Urinary bladder (tissue), 4 donors: ENCODE measurements around the gene CDKL5. TPM values are rescaled to one million over a fixed set of nuclear protein-coding genes. Genes with fewer than 3 reads are reported as not detected.
A peak's percentile ranks its signal among the peaks of the same experiment; 100 is the strongest.

Source experiments
- DNase-seq: peaks from one replicate; pipeline ENCODE4 v3.0.0-alpha.2; 2015; ENCODE audit errors: extremely low spot score
- H3K27ac ChIP-seq: one replicate; pipeline ENCODE4 v1.5.1; 2013; ENCODE audit warnings: low read depth, mild to moderate bottlenecking, moderate library complexity
- H3K36me3 ChIP-seq: one replicate; pipeline ENCODE4 v1.6.1; 2013; ENCODE audit warnings: mild to moderate bottlenecking, moderate library complexity; ENCODE audit not compliant: insufficient read depth
- H3K4me1 ChIP-seq: one replicate; pipeline ENCODE4 v1.6.1; 2013; ENCODE audit warnings: mild to moderate bottlenecking, moderate library complexity; ENCODE audit not compliant: insufficient read depth
- H3K4me3 ChIP-seq: one replicate; pipeline ENCODE4 v1.5.1; 2013; ENCODE audit warnings: low read depth, low read length
- WGBS: extraction: QIAGEN DNeasy Blood & Tissue Kit; methylation state at CpG from one replicate; pipeline ENCODE4 v1.1.7; 2013; 5-methylcytosine and 5-hydroxymethylcytosine counted together
- polyA plus RNA-seq: library from polyadenylated mRNA; stranded (reverse); fragments of 200-250 nt; gene quantifications from one replicate; pipeline ENCODE4 v1.2.3, GENCODE V29; 2013
- total RNA-seq: library from RNA; depleted of rRNA; stranded (reverse); fragments of >200 nt; gene quantifications from one replicate; pipeline ENCODE4 v1.2.3, GENCODE V29; 2014
- donor health status: healthy with polysubstance abuse.
- donor health status: healthy.

Gene CDKL5
- total RNA-seq: 17.7 TPM
- polyA plus RNA-seq: 3.0 TPM

DNA sequence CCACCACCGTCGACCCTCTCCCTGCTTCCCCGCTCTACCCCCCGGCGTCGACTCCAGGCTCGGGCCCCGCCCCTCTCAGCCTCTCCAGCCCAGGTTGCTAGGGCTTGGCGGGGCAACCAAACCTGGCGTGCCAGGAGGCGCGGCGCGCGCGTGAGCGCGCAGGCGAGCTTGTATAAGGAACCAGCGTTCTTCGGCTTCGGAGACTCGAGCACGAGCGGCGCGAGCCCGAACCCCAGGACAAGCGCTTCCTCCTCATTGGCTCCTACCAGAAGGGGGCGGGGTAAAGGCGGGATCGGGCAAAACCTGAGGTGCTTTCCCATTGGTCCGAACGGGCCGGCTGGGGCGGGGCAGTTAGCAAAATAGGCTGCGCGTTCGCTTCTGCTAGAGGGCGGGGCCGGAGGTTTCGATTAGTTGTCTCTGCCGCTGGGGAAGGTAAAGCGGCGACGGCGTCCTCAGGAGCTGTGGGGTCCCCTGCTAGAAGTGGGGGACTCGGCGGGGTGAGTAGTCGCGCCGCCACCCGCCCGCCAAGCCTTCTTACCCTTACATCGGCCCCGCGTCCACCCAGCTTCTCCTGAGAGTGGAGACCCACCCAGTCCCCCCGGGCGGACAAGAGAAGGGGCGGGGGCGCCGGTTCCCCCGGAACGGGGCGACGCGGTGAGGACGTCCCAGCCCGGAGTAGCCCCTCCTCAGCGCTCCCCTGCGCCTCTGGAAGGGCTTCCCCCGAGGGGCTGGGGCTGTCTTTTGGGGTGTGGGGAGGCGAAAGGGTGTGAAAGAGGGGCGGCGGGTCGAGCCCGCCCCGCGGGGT lies at the start of gene CDKL5:
CDKL5 (plus strand) TSS at position 410 of the 805 bp plus-strand sequence. CDS start 81,489 bp downstream, outside the sequence.
- Histone ChIP-seq H3K36me3 (no peaks in the 10 kb centered on the region), H3K4me3 (peak within 1 kb of the TSS; percentile 85), H3K4me1 (no peaks in the 10 kb centered on the region), H3K27ac (peak within 1 kb of the TSS; percentile 66)
- DNase-seq: peak; percentile 89
- under 1% methylated on average over 66 of the region's 79 CpGs for WGBS

DNA sequence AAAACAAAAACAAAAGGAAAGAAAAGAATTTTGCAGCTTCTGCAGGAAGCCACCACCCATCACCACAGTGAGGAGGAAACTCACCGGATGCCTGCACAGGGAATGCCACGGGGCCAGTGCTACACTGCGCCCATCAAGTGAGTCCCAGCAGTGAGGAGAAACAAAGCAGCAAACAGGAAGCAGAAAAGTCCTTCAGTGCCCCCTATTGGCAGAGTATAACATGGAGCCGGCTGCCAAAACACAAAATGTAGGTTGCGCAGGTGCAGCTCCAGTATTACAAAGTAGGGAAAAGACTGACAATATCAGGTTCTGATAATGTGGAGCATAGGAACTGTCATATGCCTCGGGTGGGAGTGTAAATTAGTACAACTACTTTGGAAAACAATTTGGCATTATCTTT lies 47.6 kb upstream of the CDKL5 start:
- no peaks in the 10 kb centered on the region for H3K4me1 ChIP-seq
- H3K4me3 ChIP-seq: no peak overlapping the region
- H3K27ac ChIP-seq: no peak overlapping the region
- WGBS: 15% methylated on average over 6 of the region's 6 CpGs
- H3K36me3 ChIP-seq: no peaks in the 10 kb centered on the region
- DNase-seq: no peak

DNA sequence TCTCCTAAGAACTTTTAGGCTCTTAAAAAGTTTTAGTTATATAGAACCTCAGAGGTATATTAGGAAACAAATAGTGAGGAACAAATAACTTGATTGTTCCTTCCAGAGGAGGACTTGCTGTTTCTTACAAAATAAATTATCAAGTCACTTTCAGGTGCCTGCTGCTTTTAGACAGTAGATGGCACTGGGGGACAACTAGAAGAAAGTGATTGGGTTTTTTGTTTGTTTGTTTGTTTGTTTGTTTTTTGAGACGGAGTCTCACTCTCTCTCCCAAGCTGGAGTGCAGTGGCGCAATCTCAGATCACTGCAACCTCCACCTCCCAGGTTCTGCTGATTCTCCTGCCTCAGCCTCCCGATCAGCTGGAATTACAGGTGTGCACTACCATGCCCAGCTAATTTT lies 35.4 kb upstream of the CDKL5 start:
- no peaks in the 10 kb centered on the region for H3K4me1 ChIP-seq
- no peak overlapping the region for H3K4me3 ChIP-seq
- no peak for DNase-seq
- WGBS: 59% methylated on average over 3 of the region's 3 CpGs
- peaks cover 1% of the 10 kb centered on the region for H3K36me3 ChIP-seq
- H3K27ac ChIP-seq: no peak overlapping the region

DNA sequence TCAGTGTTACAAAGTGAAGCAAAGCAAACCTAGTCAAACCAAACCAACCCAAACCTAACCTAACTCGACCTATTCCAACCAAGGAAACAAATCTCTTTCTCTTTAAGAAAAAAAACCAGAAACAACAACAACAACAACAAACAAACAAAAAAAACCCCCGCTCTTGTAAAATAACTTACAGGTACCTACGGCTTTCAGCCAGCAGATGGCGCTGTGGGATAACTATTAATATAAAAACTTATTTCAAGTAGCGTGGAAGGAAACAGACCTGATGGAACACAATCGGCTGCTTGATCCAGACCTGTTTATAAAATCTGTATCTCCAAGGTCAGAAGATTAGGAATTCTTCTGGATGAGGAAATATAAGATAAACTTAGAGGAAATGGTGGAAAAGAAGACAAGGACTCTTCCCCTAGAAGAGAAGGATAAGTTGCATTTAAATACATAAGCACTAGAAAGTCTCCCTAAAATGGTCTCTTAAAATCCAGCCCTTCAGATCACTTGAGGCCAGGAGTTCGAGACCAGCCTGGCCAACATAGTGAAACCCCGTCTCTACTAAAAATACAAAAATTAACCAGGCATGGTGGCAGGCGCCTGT lies 34.4 kb upstream of the CDKL5 start:
- H3K27ac ChIP-seq: no peak overlapping the region
- peak; percentile 21 for DNase-seq
- no peak overlapping the region for H3K4me3 ChIP-seq
- WGBS: 21% methylated on average over 9 of the region's 9 CpGs
- H3K36me3 ChIP-seq: peaks cover 1% of the 10 kb centered on the region
- no peaks in the 10 kb centered on the region for H3K4me1 ChIP-seq

DNA sequence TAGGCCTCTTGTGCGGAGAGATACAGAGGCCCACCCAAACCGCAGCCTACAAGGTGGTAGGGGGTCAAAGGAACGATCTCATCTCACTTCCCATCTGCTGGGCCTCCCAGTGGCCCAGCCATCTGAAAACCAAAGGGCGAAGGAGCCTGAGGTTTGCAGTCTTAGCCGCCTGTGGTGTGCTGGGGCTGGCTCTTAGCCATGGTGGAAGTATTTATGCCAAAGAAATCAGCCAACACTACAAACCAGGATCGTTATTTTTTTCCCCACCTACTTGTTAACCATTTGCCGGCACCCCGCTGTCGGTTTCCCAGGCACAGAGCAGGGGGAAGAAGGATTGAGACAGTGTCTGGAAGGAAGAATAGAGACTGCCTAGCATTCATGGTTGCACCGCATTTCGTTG lies 30.9 kb upstream of the CDKL5 start:
- no peaks in the 10 kb centered on the region for H3K4me1 ChIP-seq
- no peak overlapping the region for H3K4me3 ChIP-seq
- DNase-seq: no peak
- no peak overlapping the region for H3K27ac ChIP-seq
- 56% methylated on average over 11 of the region's 11 CpGs for whole genome bisulfite sequencing
- no peaks in the 10 kb centered on the region for H3K36me3 ChIP-seq

DNA sequence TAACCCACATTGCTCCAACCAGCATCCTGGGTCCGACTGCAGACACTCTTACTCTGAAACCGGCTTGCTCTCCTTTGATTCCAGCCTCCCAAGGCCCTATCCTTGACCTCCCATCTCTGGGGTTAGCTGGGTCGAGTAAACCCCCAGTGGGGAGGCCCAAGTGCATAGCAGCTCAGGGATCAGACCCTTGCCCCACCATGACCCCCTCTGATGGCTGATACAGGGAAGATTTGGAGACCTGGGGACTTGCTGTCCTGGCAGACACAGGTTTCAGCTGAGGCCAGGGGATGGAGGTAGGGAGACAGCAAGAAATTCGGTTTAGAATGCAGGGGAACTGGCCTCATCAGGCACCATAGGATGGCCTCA lies 23.6 kb upstream of the CDKL5 start:
- 77% methylated on average over 4 of the region's 4 CpGs for WGBS

DNA sequence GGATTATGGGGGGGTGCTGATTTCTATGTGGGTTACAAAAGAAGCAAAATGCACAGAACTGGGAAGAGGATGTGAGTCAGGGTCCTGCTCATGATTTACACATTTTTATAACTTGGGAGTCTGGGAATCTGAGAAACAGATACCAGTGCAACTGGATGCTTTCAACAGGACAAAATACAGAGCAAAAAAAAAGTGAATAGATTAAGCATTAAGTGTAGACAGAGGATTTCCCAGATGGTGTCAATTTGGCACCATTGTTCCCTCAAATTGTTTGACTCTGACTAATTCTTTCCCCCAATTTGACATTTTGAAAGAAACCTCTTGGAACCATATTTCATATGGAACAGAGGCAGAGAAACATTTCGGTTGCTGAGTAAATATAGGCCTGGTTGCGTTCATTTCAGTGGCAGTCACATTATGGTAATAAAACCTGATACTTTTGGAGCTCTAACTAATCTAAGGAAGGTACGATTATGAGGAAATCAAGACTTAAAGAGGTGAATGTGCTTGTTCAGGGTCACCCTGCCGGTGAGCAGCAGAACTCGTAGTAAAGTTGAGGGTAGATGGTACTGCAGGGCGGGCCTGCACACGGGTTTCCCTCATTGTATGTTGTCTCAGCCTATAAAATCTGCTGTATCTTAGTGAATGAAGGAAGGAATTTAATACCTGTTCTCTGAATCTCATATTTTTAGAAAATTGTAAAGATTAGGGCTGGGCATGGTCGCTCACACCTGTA lies 18.7 kb upstream of the CDKL5 start:
- H3K36me3 ChIP-seq: no peaks in the 10 kb centered on the region
- WGBS: 71% methylated on average over 8 of the region's 8 CpGs
- no peaks in the 10 kb centered on the region for H3K4me1 ChIP-seq
- no peak for DNase-seq
- no peak overlapping the region for H3K4me3 ChIP-seq
- H3K27ac ChIP-seq: no peak overlapping the region

More for the DNA sequence above, 23.6 kb upstream of the CDKL5 start:
- no peak overlapping the region for H3K27ac ChIP-seq
- DNase-seq: no peak
- H3K36me3 ChIP-seq: no peaks in the 10 kb centered on the region
- no peaks in the 10 kb centered on the region for H3K4me1 ChIP-seq
- no peak overlapping the region for H3K4me3 ChIP-seq

DNA sequence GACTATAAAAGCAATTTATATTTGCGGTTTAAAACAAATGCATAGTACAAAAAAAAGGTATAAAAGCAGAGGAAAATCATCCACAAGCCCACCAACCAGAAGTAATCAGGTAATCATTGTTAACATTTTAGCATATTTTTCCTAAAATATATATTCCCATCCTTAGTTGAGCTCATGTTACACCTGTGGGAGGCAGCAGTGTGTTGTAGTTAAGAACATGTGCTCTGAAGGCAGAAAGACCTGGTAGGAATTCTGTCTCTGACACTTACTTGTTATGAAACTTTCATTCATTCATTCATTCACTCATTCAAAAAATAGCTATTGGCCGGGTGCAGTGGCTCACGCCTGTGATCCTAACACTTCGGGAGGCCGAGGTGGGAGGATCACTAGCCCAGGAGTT lies 15.4 kb upstream of the CDKL5 start:
- WGBS: 86% methylated on average over 5 of the region's 5 CpGs
- no peak overlapping the region for H3K4me3 ChIP-seq
- no peak overlapping the region for H3K27ac ChIP-seq
- no peak for DNase-seq
- no peaks in the 10 kb centered on the region for H3K36me3 ChIP-seq
- no peaks in the 10 kb centered on the region for H3K4me1 ChIP-seq

DNA sequence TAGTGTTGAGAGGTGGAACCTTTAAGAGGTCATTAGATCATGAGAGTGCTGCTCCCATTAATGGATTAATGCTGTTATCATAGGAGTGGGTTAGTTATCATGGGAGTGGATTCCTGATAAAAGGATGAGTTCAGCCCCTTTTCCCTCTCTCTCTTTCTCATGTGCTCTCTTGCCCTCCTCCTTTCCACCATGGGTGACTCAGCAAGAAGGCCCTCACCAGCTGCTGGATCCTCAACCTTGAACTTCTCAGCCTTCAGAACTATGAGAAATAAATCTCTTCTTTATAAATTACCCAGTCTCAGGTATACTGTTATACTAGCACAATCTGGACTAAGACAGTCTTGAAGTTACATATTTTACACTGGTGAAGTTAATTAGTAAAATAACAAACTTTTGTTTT lies 10.0 kb upstream of the CDKL5 start:
- DNase-seq: no peak
- no peak overlapping the region for H3K4me3 ChIP-seq
- no peak overlapping the region for H3K27ac ChIP-seq
- no peaks in the 10 kb centered on the region for H3K36me3 ChIP-seq
- H3K4me1 ChIP-seq: no peaks in the 10 kb centered on the region

DNA sequence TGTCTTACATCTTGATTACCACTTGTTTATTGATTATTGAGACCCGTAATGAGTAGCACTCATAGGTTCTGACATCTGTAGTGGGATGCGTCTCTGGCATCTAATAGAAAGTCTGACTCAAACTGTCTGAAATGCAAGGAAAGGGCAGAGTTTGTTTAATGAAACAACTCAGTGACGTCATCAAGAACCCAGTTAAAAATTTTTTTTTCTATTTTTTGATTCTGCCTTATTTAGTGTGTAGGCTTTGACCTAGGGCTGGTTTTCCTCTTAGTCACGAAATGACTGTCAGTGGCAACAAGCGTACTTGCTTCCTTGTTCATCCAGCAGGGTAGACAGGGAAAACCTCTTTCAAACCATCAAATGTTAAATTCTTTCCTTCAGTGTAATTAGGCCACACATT lies 3.1 kb upstream of the CDKL5 start:
- Histone ChIP-seq H3K4me1 (no peaks in the 10 kb centered on the region), H3K36me3 (no peaks in the 10 kb centered on the region), H3K4me3 (no peak overlapping the region), H3K27ac (no peak overlapping the region)
- WGBS: 77% methylated on average over 5 of the region's 5 CpGs
- no peak for DNase-seq

DNA sequence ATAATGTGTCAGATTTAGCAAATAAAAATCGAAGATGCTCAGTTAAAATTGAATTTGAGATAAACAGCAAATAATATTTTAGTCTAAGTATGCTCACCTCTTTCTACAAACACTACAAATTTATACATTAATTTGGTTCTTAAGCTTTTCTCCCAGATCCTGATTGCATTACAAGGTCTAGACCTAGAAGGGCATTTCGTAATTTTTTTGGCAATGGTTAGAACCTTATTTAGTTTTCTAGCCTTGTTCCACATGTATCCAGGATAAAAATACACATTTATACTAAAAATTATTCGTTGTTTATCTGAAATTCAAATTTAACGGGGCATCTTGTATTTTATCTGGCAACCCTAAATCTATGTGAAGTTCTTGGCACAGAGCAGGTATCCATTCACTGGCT lies 2.5 kb upstream of the CDKL5 start:
- WGBS: 75% methylated on average over 4 of the region's 4 CpGs
- Histone ChIP-seq H3K4me1 (no peaks in the 10 kb centered on the region), H3K36me3 (no peaks in the 10 kb centered on the region), H3K4me3 (no peak overlapping the region), H3K27ac (no peak overlapping the region)
- DNase-seq: no peak

DNA sequence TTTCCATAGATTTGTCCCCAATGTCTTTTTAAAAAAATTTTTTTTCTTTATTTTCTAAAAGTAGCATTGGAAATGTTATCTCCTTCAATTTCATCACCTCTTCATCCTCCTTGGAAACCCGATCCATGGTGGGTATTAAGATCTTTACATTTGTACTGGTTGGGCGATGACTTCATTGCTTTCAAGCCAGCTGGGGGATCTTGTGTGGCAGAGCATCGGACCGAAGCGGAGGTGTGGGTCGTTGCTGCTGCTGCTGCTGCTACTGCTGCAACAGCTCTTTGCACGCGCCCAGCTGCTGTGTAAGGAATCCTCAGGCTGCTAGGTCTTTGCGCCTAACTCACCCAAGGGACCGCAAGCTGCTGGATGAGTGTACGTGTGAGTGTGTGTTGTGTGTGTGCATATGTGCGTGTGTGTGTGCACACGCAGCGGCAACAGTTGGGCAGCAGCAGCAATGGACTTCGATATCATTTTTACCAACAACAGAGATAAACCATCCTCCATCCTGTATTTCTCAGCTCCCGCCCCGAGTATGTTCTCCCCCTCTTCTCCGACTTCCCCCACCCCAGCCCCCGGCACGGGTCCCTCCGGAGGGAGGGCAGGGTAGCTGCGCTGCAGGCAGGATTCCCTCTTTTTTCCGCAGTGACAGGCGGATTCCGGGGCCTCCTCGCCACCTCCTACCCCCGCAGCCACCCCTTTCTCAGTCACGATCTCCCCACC lies 768 bp upstream of the CDKL5 start:
- under 1% methylated on average over 28 of the region's 28 CpGs for WGBS
- H3K4me1 ChIP-seq: no peaks in the 10 kb centered on the region
- H3K27ac ChIP-seq: no peak overlapping the region
- H3K36me3 ChIP-seq: no peaks in the 10 kb centered on the region
- peak overlapping the region; percentile 36 for H3K4me3 ChIP-seq
- DNase-seq: no peak

DNA sequence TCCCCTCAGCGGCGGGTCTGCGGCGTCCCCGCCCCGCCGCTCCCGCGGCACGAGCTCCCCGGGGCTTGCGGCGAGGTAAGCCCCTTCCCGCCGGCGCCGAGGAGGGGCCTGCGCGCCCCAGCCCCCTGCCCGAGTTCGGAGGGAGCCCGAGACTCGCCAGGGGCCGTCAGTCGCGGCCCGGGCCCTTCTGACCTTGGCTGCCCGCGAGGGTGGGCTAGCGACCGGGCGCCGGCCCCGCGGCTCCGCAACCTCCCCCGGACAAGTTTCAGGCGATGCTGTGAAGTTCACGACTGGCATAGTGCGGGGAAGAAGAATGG lies 554 bp downstream of the CDKL5 start:
- H3K4me1 ChIP-seq: no peaks in the 10 kb centered on the region
- H3K36me3 ChIP-seq: no peaks in the 10 kb centered on the region
- DNase-seq: no peak
- H3K4me3 ChIP-seq: peak overlapping the region; percentile 85
- WGBS: 0% methylated on average over 31 of the region's 40 CpGs
- H3K27ac ChIP-seq: no peak overlapping the region
